SK-N-SH (cell line): ENCODE results near the gene CAPN9. TPM values are rescaled to one million over a fixed set of nuclear protein-coding genes. Genes with fewer than 3 reads are reported as not detected.

Source experiments
- CTCF ChIA-PET: fragments of 300-600, 350-600 bp; formaldehyde crosslinking; extraction: SDS; loops from one replicate; lab custom pipeline; 2021; lab: Yijun Ruan, JAX
- POLR2A ChIA-PET: fragments of 350-600 bp; sonication (Branson Sonifier 250); formaldehyde crosslinking; extraction: SDS; loops from one replicate; lab custom pipeline; 2020; ENCODE audit warnings: antibody characterized with exemption, inconsistent platforms; lab: Yijun Ruan, JAX
- DNase-seq: peaks from one replicate; pipeline ENCODE4 v3.0.0; 2012
- H2AFZ ChIP-seq: fragments of 200-600 bp; sonication (generic); 2 replicates; pipeline ENCODE4 v1.8.1; 2016; ENCODE audit warnings: antibody characterized with exemption, mild to moderate bottlenecking, low read depth
- H3F3A ChIP-seq: fragments of 200-600 bp; sonication (generic); replicated peaks from 2 replicates; pipeline ENCODE3; 2016; ENCODE audit warnings: antibody characterized with exemption, mild to moderate bottlenecking; ENCODE audit not compliant: insufficient read depth
- H3K27ac ChIP-seq, 2 experiments: fragments of 200-500 bp in 1 of 2; fragments of 200-600 bp in 1 of 2; sonication (Bioruptor generic) in 1 of 2; sonication (generic), shearing (Covaris generic) in 1 of 2; 2 replicates each; pipeline versions ENCODE4 v1.5.1 to v1.6.1; 2014 to 2016; ENCODE audit warnings: low read depth in 2 of 2, inconsistent platforms in 1 of 2, low read length in 1 of 2, mild to moderate bottlenecking in 1 of 2, mixed read lengths in 1 of 2
- H3K27me3 ChIP-seq: fragments of 200-600 bp; sonication (generic), shearing (Covaris generic); 2 replicates; pipeline ENCODE4 v1.6.1; 2016; ENCODE audit warnings: mixed run types; ENCODE audit not compliant: insufficient read depth
- H3K36me3 ChIP-seq, 2 experiments: fragments of 200-500 bp in 1 of 2; fragments of 200-600 bp in 1 of 2; sonication (Bioruptor generic) in 1 of 2; sonication (generic) in 1 of 2; replicated peaks in 1 of 2; 2 replicates each; pipeline versions ENCODE3 to v1.5.1; 2014 to 2016; ENCODE audit warnings: low read length in 1 of 2, mild to moderate bottlenecking in 1 of 2; ENCODE audit not compliant: insufficient read depth in 2 of 2, control insufficient read depth in 1 of 2
- H3K4me1 ChIP-seq, 2 experiments: fragments of 200-500 bp in 1 of 2; fragments of 200-600 bp in 1 of 2; sonication (Bioruptor generic) in 1 of 2; sonication (generic), shearing (Covaris generic) in 1 of 2; 2 replicates each; pipeline versions ENCODE4 v1.5.1 to v1.6.1; 2014 to 2016; ENCODE audit warnings: low read depth in 1 of 2, low read length in 1 of 2, mixed run types in 1 of 2; ENCODE audit not compliant: insufficient read depth in 2 of 2, control insufficient read depth in 1 of 2
- H3K4me2 ChIP-seq: fragments of 200-600 bp; sonication (generic), shearing (Covaris generic); 2 replicates; pipeline ENCODE4 v1.6.1; 2017; ENCODE audit warnings: mixed run types
- H3K4me3 ChIP-seq, 2 experiments: fragments of 200-500 bp in 1 of 2; fragments of 200-600 bp in 1 of 2; sonication (Bioruptor generic) in 1 of 2; sonication (generic), shearing (Covaris generic) in 1 of 2; 2 replicates each; pipeline versions ENCODE4 v1.5.1 to v1.8.1; 2014 to 2016; ENCODE audit warnings: low read depth in 2 of 2, inconsistent platforms in 1 of 2, low read length in 1 of 2, mild to moderate bottlenecking in 1 of 2, mixed read lengths in 1 of 2, moderate library complexity in 1 of 2
- H3K79me2 ChIP-seq: fragments of 200-600 bp; sonication (generic); 2 replicates; pipeline ENCODE4 v1.8.1; 2017; ENCODE audit warnings: mild to moderate bottlenecking; ENCODE audit not compliant: insufficient read depth
- H3K9ac ChIP-seq: fragments of 200-600 bp; sonication (generic); 2 replicates; pipeline ENCODE4 v1.6.1; 2017; ENCODE audit warnings: mixed run types
- H3K9me2 ChIP-seq: fragments of 200-600 bp; sonication (generic); 2 replicates; pipeline ENCODE4 v1.6.1; 2017; ENCODE audit warnings: mixed run types
- H3K9me3 ChIP-seq: fragments of 200-600 bp; sonication (generic); 2 replicates; pipeline ENCODE4 v1.6.1; 2017; ENCODE audit warnings: mixed run types, mild to moderate bottlenecking, moderate library complexity
- H4K20me1 ChIP-seq: fragments of 200-600 bp; sonication (generic); 2 replicates; pipeline ENCODE4 v1.6.1; 2017; ENCODE audit warnings: mild to moderate bottlenecking, mixed run types; ENCODE audit not compliant: insufficient read depth
- ELF1 ChIP-seq: IDR thresholded peaks from 2 replicates; pipeline ENCODE4 v1.4.0; 2012
- EP300 ChIP-seq, 2 experiments: IDR thresholded peaks; 2 replicates each; pipeline versions ENCODE4 v1.4.0 to v1.6.1; 2012; ENCODE audit warnings: borderline replicate concordance in 1 of 2, low read depth in 1 of 2, low read length in 1 of 2
- FOSL2 ChIP-seq: IDR thresholded peaks from 2 replicates; pipeline ENCODE4 v1.4.0; 2012; ENCODE audit warnings: low read depth, mild to moderate bottlenecking, moderate library complexity, borderline replicate concordance
- FOXM1 ChIP-seq: IDR thresholded peaks from 2 replicates; pipeline ENCODE4 v1.4.0; 2012; ENCODE audit warnings: low read depth, mild to moderate bottlenecking
- GABPA ChIP-seq: IDR thresholded peaks from 2 replicates; pipeline ENCODE4 v1.4.0; 2012; ENCODE audit warnings: low read depth, mild to moderate bottlenecking
- GATA2 ChIP-seq: sonication (generic); formaldehyde crosslinking; IDR thresholded peaks from 2 replicates; pipeline ENCODE4 v1.5.0; 2020; ENCODE audit warnings: mild to moderate bottlenecking, missing genetic modification reagents
- JUND ChIP-seq: IDR thresholded peaks from 2 replicates; pipeline ENCODE4 v1.4.0; 2012
- MAX ChIP-seq: IDR thresholded peaks from 2 replicates; pipeline ENCODE4 v1.4.0; 2012; ENCODE audit warnings: low read depth
- MEF2A ChIP-seq: IDR thresholded peaks from 2 replicates; pipeline ENCODE4 v1.4.0; 2012; ENCODE audit warnings: low read depth, borderline replicate concordance
- NFIC ChIP-seq: IDR thresholded peaks from 2 replicates; pipeline ENCODE4 v1.4.0; 2012; ENCODE audit warnings: borderline replicate concordance
- RAD21 ChIP-seq: IDR thresholded peaks from 2 replicates; pipeline ENCODE4 v1.6.1; 2012; ENCODE audit warnings: mild to moderate bottlenecking, low read length
- REST ChIP-seq: IDR thresholded peaks from 2 replicates; pipeline ENCODE4 v1.6.1; 2012; ENCODE audit warnings: mild to moderate bottlenecking, low read depth, low read length, moderate library complexity
- SIN3A ChIP-seq: IDR thresholded peaks from 2 replicates; pipeline ENCODE4 v1.6.1; 2012; ENCODE audit warnings: low read depth, mild to moderate bottlenecking, low read length, moderate library complexity, borderline replicate concordance
- SMC3 ChIP-seq: IDR thresholded peaks from 2 replicates; pipeline ENCODE4 v1.6.1; 2012; ENCODE audit warnings: low read depth, low read length, improper control_type of control experiment
- TAF1 ChIP-seq: IDR thresholded peaks from 2 replicates; pipeline ENCODE4 v1.6.1; 2012; ENCODE audit warnings: low read depth, mild to moderate bottlenecking, low read length, moderate library complexity, borderline replicate concordance
- TCF12 ChIP-seq: IDR thresholded peaks from 2 replicates; pipeline ENCODE4 v1.4.0; 2012
- USF2 ChIP-seq: fragments of 150-350 bp; IDR thresholded peaks from 2 replicates; pipeline ENCODE4 v1.6.1; 2017; ENCODE audit warnings: antibody characterized with exemption, low read length, low read depth, borderline replicate concordance
- whole genome bisulfite sequencing: methylation state at CpG from one replicate; pipeline ENCODE4 v1.1.6; 2017; ENCODE audit warnings: low lambda C conversion rate; 5-methylcytosine and 5-hydroxymethylcytosine counted together
- polyA plus RNA-seq, 3 experiments: library from polyadenylated mRNA; depleted of rRNA; stranded (reverse); fragments of >200 nt; gene quantifications; 2 replicates each; pipeline ENCODE4 v1.2.3, GENCODE V29; 2012
- TF ChIP-seq, protein P1 (sequence below): IDR thresholded peaks from 2 replicates; pipeline ENCODE4; 2012

Gene CAPN9
- polyA plus RNA-seq, 1 of the 3 experiments (the other 2 are of a cell fraction), result not detected

DNA sequence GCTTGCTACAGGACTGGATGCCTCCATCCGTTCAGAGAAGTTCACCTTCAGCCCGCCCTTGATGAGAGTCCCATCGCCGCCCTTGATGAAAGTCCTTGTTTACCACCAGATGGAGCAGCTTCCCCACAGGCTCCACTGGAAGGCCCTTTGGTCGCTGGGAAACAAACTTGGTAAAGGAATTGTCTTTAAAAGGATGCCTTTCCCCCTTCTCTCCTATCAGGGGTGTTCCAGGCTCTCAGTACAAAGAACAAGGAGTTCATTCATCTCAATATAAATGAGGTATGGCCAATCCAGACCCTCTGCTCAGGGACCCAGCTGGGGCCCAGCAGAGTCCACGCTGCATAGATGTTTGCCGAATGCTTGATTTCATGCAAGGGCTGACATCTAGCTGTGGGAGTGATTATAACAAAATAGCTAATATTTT, 50.8 kb downstream of the CAPN9 start (continued):
- no peak for TF ChIP-seq MAX
- TF ChIP-seq TCF12, result no peak
- TF ChIP-seq, all 33 proteins: peak for 3

GRCh38 chr1:230798491-230798890, 51.3 kb downstream of the CAPN9 start:
- no peaks in the 10 kb centered on the region for H3K36me3 ChIP-seq

DNA sequence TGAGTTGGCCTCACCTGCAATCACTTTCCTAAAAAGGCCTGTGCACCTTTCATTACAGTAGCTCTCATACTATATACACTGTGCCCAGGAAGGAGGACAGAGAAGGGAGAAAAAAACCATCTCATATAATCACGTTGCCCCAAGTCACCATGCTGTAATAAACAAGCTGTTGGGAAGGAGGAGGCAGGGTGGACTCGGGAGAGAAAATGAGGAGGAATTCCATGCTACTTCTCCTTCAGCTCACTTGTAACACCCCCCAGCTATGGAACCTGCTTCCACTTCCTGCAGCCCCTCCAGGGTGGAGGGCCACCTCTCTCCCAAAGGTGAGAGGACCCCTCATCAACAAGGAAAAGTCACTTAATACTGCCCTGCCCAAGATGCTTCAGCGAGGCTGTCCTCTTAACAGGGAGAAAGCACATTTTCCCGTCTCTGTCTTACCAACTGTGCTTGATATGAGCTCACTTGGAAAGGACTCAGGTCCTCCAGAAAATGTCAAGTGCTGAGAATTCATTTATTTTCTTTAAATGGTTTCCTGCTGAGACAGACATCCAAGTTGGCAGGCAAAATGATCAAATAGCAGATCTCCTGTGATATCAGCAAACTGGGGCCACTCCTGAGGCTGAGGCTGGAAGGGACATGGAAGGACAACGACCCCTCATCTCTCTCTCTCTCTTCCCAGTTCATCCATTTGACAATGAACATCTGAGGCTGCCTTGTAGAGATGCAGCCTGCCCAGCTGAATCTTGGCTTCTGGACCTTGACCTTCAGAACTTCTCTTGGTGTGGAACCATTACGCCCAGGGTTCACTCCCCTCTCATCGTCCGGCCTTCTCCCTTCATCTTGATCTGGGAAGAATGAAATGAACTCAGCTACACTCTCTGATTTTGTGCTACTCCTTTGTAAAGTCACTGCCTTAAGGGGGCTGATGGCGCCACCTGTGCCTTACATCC, 54.0 kb downstream of the CAPN9 start:
- Histone ChIP-seq H3K27me3 (no peaks in the 10 kb centered on the region), H3K9ac (no peak overlapping the region), H3K36me3 (no peaks in the 10 kb centered on the region), H3K79me2 (no peaks in the 10 kb centered on the region), H3F3A (no peaks in the 10 kb centered on the region), H2AFZ (no peak overlapping the region), H3K4me1 (no peaks in the 10 kb centered on the region), H3K4me2 (no peak overlapping the region), H3K27ac (no peak overlapping the region), H3K4me3 (no peak overlapping the region), H3K9me2 (no peaks in the 10 kb centered on the region), H3K9me3 (no peaks in the 10 kb centered on the region), H4K20me1 (no peaks in the 10 kb centered on the region)
- CTCF ChIA-PET, result interaction anchor here (1.1 to 1.8 kb wide), 2 partner anchors 8 to 410 kb away, joined by 3 to 4 read pairs; no protein-coding TSS in a partner anchor
- DNase-seq, result no peak
- WGBS, result 61% methylated on average over 9 of the region's 9 CpGs
- POLR2A ChIA-PET, result no interaction called here
- TF ChIP-seq REST (no peak), SMC3 (no peak), SIN3A (no peak), RAD21 (no peak), GABPA (no peak), MEF2A (no peak), FOSL2 (no peak), GATA2 (no peak), ELF1 (no peak), USF2 (no peak), FOXM1 (no peak), TCF12 (no peak), EP300 (IDR thresholded peaks at IDR 0.05; ENCODE audit: borderline replicate concordance in 1 of 2, low read depth in 1 of 2, low read length in 1 of 2) (no peak), TAF1 (no peak)
- TF ChIP-seq, protein P1, sequence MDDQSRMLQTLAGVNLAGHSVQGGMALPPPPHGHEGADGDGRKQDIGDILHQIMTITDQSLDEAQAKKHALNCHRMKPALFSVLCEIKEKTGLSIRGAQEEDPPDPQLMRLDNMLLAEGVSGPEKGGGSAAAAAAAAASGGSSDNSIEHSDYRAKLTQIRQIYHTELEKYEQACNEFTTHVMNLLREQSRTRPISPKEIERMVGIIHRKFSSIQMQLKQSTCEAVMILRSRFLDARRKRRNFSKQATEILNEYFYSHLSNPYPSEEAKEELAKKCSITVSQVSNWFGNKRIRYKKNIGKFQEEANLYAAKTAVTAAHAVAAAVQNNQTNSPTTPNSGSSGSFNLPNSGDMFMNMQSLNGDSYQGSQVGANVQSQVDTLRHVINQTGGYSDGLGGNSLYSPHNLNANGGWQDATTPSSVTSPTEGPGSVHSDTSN, result no peak

More at GRCh38 chr1:230798491-230798890, 51.3 kb downstream of the CAPN9 start:
- no peak for DNase-seq
- H2AFZ ChIP-seq, result no peak overlapping the region
- H3K4me3 ChIP-seq, result no peak overlapping the region
- H3K4me1 ChIP-seq, result no peaks in the 10 kb centered on the region
- H3K79me2 ChIP-seq, result no peaks in the 10 kb centered on the region
- H3K9ac ChIP-seq, result no peak overlapping the region
- H3K4me2 ChIP-seq, result no peak overlapping the region
- no peaks in the 10 kb centered on the region for H3K9me2 ChIP-seq
- no peaks in the 10 kb centered on the region for H3F3A ChIP-seq
- no peak overlapping the region for H3K27ac ChIP-seq
- ChIA-PET CTCF (interaction anchor here (0.6 to 3.2 kb wide), 23 partner anchors 9 to 428 kb away, joined by 3 to 29 read pairs (median 4); no protein-coding TSS in a partner anchor), POLR2A (interaction anchor here (0.6 kb wide), 1 partner anchor 658 kb away, joined by 3 read pairs; no protein-coding TSS in a partner anchor)
- 62% methylated on average over 4 of the region's 5 CpGs for WGBS
- TF ChIP-seq NFIC (no peak), EP300 (IDR thresholded peaks at IDR 0.05; ENCODE audit: borderline replicate concordance in 1 of 2, low read depth in 1 of 2, low read length in 1 of 2) (no peak), FOSL2 (no peak), JUND (no peak)
- H3K27me3 ChIP-seq, result no peaks in the 10 kb centered on the region
- no peaks in the 10 kb centered on the region for H4K20me1 ChIP-seq
- no peaks in the 10 kb centered on the region for H3K9me3 ChIP-seq
